Anterior cingulate cortex (tissue), 58 donors: ENCODE results near the gene PCTP.

Experiments used
- DNase-seq, 58 donors: peaks; one replicate each; lab custom pipeline; 2025; lab: John Stamatoyannopoulos, UW

The PCTP gene

GRCh38 chr17:55750750-55751657 is at the start of gene PCTP:
TSS of gene PCTP (plus strand) at chr17:55751051. CDS start at chr17:55751104, 53 bp downstream.
- peak in 57 of 58 donors; percentile 23 to 93 (median 81) for DNase-seq

GRCh38 chr17:55702150-55702549 is 48.7 kb upstream of the PCTP start:
- no peak for DNase-seq

- no peak for DNase-seq
These were observed 46.5 kb upstream of the PCTP start for GRCh38 chr17:55704401-55704800.

- DNase-seq, result no peak
These were observed 45.0 kb upstream of the PCTP start for GRCh38 chr17:55705847-55706246.

- DNase-seq, result no peak
These were observed 43.8 kb upstream of the PCTP start for GRCh38 chr17:55706808-55707773.

GRCh38 chr17:55708175-55708974 is 42.5 kb upstream of the PCTP start:
- no peak for DNase-seq

DNA sequence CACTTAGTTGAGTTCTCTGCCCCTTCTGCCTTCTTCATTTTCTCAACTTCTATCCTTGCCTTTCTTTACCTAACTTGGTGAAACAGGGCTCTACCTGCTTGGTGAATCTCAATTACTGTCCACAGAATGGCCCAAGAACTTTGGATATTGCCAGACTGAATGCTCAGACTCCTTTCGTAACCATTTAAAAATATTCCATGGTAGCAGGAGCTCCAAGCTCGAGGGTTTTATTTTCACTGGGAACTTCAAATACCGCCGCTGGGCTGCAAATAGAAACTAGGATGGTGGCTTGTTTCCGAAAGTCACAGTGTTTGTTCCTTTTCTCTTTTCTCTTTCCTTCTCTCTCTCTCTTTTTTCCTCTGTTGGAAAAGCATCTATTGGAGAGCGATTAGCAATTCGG is 41.4 kb upstream of the PCTP start:
- DNase-seq, result no peak

DNA sequence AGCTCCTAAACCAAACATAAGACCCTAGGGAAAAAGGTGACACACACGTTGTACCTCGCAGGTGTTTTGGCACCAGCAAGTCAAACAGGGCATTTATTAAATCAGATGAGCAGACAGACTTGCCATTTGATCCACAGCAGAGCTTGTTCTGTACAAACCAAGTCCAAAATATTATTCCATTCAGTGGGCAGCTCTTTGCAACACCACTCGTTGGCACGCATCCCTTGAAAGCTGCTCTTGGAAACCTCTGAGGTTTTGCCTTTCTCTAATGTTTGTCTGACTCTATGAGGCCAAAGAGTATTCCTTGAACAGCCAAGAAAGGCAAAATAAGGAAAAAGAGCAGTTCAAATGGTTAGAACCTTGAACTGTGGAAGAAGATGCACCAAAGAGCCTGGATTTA is 40.9 kb upstream of the PCTP start:
- DNase-seq, result no peak

- no peak for DNase-seq
These were observed 40.4 kb upstream of the PCTP start for GRCh38 chr17:55710410-55710809.

- no peak for DNase-seq
These were observed 39.9 kb upstream of the PCTP start for GRCh38 chr17:55710829-55711496.

DNA sequence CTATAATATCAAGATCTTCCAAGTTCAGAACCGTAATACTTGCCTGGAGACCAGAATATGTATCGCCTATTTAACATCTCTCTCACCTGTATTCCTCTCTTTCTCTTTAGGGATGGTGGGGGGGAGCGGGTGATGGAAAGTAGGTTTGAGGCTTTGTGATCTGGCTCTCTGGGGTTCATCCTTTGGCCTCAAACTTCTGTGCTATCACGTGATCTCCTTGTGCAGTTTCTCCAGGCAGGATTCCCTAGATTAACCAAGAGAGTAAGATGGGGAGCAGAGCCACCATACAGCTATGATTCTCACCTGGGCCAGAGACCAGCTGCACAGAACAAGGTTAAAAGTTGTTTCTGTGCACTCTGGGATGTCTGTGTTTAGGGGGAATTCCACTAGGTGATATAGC is 33.4 kb upstream of the PCTP start:
- no peak for DNase-seq

DNA sequence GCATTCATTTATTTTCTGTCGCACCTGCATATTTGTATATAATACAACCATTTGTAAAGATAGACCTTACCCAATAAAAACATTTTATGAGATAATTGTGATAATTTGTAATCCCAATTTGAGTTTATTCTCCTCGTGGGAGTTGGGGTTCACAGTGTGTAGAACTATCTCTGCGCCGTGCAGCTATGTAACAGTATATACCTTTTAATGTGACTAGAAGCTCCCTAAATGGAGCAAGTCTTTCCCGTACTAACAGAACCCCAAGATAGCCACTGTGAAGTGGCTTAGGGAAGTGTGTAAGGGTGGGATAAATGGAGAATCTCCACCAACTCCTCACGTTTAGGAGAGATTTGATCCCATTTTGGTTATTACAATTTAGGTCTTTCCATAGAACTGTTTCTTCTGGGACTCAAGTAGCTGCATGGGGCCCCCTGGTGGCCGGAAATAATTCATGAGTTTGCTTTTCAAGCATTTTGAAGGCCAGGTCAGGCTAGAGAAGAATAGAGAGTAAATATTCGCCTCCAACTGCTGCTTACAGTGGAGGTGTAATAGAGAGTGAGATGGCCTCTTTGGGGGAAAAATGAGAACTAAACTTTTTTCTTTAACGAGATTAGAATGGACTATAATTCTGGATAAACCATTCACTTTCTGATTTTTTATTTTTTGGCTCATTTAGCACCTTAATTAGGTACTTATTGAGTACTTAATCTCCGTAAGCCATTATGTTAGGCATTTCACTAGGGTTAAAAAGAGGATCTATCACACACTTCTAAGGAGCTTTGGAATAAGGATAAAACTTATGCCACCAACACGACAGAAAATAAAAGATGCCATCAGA is 32.7 kb upstream of the PCTP start:
- peak in 48 of 58 donors; percentile 2 to 79 (median 28) for DNase-seq

- no peak for DNase-seq
These were observed 29.7 kb upstream of the PCTP start for GRCh38 chr17:55720919-55721836.

DNA sequence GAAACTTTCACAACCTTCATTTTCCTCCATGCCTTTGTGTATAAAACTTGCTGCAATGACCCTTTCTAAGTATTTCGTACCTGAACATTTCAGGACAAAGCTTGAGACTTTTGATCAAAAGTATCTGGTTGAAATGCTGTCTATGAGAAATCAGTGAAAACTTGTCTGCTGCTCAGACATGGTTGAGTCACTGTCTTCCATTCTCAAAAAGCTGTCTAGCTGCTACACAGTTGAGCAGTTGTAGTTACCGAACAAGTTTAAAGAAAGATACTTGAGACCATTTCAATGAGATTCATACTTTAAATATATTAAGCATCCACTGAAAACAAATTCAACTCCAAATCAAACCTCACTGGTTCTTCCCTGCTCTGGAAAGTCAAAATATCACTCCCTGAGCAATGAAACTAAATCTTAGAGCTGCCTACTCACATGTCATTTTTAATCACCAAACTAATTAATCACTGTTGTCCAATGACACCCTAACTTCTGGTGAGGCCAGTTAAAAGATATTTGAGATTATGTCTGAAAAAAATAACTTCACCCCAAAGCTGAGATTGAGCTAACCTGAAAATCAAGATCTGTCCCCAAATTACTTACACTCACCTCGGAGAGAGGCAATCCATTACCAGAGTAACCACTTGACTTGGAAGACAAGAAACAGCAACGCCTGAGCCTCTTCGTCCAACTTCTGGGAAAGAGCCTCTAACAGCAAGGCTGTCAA is 28.7 kb upstream of the PCTP start:
- no peak for DNase-seq

DNA sequence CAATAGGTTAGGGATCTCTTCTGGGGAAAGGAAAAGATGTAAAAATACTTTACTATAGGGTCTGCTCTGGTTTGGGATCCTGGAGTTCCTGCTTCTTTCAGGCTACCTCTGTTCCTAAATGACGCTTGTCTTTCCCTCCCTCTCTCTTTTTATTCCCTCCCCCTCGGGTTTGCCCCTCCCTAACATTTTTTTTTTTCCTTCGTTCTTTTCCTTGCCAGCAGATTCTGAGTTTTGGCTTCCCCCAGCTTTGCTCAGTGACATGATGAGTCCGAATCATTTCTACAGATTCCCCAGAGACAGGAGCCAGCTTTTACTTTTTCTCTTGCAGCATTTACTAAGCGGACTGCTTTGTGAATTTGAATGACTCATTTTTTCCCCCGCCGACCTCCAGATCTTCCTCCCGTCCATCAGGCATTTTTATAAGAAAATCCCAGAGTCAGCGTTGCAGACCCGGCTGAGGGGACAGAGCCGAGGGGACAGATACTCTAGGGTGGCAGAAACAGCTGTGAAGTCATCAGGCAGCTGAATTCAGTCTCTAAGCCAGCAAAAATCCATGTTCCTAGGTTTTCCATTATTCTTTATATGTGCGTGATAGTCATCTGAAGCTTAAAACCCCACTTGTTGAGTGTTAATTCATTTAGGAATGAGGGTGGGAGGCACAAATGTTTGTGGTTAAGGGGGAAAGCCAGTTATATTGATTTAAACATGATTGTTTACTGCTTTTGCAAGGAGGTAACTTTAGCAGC is 27.9 kb upstream of the PCTP start, which contains the start of gene TMEM100:
TSS of gene TMEM100 (minus strand) at position 123 of the 746 bp plus-strand sequence. CDS start 1,794 bp downstream, outside the sequence.
- DNase-seq, result peak in 1 of 58 donors; percentile 34

- no peak for DNase-seq
These were observed 27.4 kb upstream of the PCTP start for GRCh38 chr17:55723488-55723848.
